ENCODE results near the gene SPTY2D1.

The SPTY2D1 gene

GRCh38 chr11:18632841-18633240, 1.3 kb downstream of the SPTY2D1 start:
- no peak overlapping the region for H3K27ac ChIP-seq
- TF ChIP-seq CTCF (conservative IDR thresholded peaks at IDR 0.05): no peak
- no peak for TF ChIP-seq ZFX (IDR thresholded peaks at IDR 0.05)

- TF ChIP-seq CTCF (conservative IDR thresholded peaks at IDR 0.05) (no peak), ZFX (IDR thresholded peaks at IDR 0.05) (no peak)
- no peak overlapping the region for H3K27ac ChIP-seq
Measured at GRCh38 chr11:18624161-18624560, 10.0 kb downstream of the SPTY2D1 start.

- H3K27ac ChIP-seq: no peak overlapping the region
- TF ChIP-seq CTCF (conservative IDR thresholded peaks at IDR 0.05) (no peak), ZFX (IDR thresholded peaks at IDR 0.05) (no peak)
Measured at GRCh38 chr11:18623707-18624106, 10.4 kb downstream of the SPTY2D1 start.

GRCh38 chr11:18618342-18619025, 15.7 kb downstream of the SPTY2D1 start:
- TF ChIP-seq ZFX (IDR thresholded peaks at IDR 0.05) (no peak), CTCF (conservative IDR thresholded peaks at IDR 0.05) (no peak)
- H3K27ac ChIP-seq: no peak overlapping the region

GRCh38 chr11:18617688-18618341, 16.3 kb downstream of the SPTY2D1 start:
- no peak overlapping the region for H3K27ac ChIP-seq
- TF ChIP-seq ZFX (IDR thresholded peaks at IDR 0.05): no peak
- no peak for TF ChIP-seq CTCF (conservative IDR thresholded peaks at IDR 0.05)

- TF ChIP-seq ZFX (IDR thresholded peaks at IDR 0.05): no peak
- TF ChIP-seq CTCF (conservative IDR thresholded peaks at IDR 0.05): no peak
- H3K27ac ChIP-seq: no peak overlapping the region
Measured at GRCh38 chr11:18615628-18616392, 18.3 kb downstream of the SPTY2D1 start.

- H3K27ac ChIP-seq: no peak overlapping the region
- TF ChIP-seq CTCF (conservative IDR thresholded peaks at IDR 0.05): no peak
- no peak for TF ChIP-seq ZFX (IDR thresholded peaks at IDR 0.05)
Measured at GRCh38 chr11:18614667-18615066, 19.5 kb downstream of the SPTY2D1 start.

All from C4-2B (cell line).